ENCODE measurements around the gene EMSY.

DNA sequence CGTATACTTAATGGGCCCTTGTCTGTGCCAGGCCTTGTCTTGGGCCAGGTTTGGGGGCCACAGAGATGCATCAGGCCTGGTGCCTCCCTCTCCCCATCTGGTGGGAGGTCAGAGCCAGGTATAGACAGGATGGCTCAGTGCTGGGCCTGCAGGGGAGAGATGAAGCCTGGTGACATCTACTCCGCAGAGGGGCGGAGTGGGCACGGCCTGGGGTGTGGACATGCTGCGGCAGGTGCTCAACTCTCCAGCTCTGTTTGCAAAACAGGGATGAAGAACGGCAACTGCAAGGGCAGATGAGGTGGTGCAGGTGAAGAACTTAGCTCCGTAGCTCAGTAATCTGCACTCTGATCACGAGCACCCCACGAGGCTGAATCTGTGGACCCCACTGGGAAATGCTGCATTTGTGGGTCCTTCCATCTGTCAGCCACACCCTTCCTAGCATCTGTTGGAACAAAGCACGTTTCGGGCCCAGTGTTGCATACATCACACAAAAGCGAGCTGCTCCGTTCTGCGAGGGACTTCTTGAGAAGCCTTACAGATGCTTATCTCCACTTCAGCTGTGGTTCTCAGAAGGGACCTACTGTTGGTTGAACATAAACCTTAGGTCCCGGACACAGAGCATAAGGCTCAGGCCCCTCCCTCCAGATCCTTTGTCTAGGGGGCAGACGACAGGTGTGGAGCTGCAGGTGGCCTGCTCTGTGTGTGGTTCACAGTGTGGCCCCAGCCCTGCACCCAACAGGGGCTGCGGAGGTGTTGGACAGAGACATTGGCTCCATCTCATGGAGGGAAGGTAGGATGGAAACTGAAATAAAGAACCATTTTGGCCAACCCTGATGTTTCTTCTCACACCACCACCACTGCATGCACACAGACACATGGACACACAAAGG, 147.5 kb downstream of the EMSY start:
- TF ChIP-seq, protein P1, sequence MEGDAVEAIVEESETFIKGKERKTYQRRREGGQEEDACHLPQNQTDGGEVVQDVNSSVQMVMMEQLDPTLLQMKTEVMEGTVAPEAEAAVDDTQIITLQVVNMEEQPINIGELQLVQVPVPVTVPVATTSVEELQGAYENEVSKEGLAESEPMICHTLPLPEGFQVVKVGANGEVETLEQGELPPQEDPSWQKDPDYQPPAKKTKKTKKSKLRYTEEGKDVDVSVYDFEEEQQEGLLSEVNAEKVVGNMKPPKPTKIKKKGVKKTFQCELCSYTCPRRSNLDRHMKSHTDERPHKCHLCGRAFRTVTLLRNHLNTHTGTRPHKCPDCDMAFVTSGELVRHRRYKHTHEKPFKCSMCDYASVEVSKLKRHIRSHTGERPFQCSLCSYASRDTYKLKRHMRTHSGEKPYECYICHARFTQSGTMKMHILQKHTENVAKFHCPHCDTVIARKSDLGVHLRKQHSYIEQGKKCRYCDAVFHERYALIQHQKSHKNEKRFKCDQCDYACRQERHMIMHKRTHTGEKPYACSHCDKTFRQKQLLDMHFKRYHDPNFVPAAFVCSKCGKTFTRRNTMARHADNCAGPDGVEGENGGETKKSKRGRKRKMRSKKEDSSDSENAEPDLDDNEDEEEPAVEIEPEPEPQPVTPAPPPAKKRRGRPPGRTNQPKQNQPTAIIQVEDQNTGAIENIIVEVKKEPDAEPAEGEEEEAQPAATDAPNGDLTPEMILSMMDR (IDR thresholded peaks at IDR 0.05; ENCODE audit: extremely low read depth in 1 of 2, insufficient read depth in 1 of 2, low read depth in 1 of 2, low read length in 2 of 2): no peak
- TF ChIP-seq MYC (IDR thresholded peaks at IDR 0.05; ENCODE audit: low read depth, low read length) (no peak), POLR2AphosphoS5 (IDR thresholded peaks at IDR 0.05; ENCODE audit: insufficient read depth, low read depth, low read length) (no peak), POLR2A (IDR thresholded peaks at IDR 0.05; ENCODE audit: low read depth, low read length) (no peak), EZH2 (IDR thresholded peaks at IDR 0.05; ENCODE audit: borderline replicate concordance, low read depth, low read length, severe bottlenecking) (no peak)

Data from endothelial cell of umbilical vein (primary cell).